EL (cell line): ENCODE measurements around the gene PRPF39.
"Not testable (repeated sequence)": the region's sequence is repeated elsewhere in the genome, so short reads cannot be mapped to it uniquely, and the experiment has no call there.

ENCODE experiments used
- DNase-seq: peaks from one replicate; pipeline ENCODE4 v3.0.0-alpha.2; 2016

The PRPF39 gene

DNA sequence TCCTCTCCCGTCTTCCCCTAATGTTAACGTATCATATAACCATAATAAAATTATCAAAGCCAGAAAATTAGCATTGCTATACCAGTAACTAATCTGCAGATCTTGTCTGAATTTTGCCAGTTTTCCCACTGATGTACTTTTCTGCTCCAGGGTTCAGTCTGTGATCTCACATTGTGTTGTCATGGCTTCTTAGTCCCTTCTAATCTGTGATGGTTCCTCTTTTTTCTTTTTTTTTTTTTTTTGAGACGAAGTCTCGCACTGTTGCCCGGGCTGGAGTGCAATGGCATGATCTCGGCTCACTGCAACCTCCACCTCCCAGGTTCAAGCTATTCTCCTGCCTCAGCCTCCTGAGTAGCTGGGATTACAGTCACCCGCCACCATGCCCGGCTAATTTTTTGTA, 58.2 kb downstream of the PRPF39 start:
- not testable (repeated sequence) for DNase-seq

DNA sequence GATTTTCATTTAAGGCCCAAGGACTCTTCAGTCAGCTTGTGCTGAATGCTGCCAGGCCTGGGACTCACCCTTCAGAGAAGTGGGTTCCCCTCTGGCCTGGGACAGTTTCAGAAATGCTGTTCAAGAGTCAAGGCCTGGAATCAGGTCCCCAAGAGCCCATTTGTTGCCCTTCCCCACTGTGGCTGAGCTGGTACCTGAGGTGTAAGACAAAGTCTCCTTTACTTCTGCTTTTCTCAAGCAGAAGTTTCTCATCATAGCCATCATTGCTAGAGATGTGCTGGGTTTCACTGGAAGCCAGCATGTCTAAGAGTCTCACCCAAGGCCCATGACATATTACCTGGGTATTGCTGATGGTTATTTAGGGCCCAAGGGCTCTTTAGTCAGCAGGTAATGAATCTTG, 60.7 kb downstream of the PRPF39 start:
- no peak for DNase-seq

DNA sequence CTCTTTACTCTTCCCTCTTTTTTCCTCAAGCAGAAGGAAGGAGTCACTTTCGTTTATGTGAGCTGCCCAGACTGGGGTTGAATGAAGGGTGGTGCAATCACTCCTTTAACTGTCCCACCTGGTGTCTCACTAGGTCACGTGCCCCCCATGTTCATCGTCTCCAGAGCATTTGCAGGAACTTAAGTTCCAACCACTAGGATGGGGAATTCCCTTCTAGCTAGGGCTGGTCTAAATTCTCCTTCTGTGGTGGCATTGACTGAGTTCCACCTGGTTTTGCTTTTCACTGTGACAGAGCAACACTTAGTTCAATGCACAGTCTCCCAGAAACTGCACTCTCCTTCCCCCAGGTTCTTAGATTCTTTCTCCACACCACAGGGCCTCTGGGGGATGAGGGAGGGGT, 61.3 kb downstream of the PRPF39 start:
- no peak for DNase-seq

DNA sequence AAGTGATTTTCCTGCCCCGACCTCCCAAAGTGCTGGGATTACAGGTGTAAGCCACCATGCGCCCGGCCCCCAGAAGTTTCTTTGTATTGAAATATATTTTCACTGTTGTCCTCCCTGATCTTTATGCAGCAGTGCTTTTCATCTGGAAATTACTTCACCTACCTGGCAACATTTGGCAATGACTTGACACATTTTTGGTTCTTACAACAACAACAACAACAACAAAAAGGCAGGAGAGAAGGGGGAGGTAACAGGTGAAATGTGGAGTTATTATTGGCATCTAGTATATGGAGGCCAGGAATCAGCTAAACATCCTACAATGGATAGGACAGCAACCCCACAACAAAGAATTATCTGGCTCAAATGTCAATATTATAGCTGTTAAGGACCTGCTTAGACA, 65.7 kb downstream of the PRPF39 start:
- DNase-seq = no peak

DNA sequence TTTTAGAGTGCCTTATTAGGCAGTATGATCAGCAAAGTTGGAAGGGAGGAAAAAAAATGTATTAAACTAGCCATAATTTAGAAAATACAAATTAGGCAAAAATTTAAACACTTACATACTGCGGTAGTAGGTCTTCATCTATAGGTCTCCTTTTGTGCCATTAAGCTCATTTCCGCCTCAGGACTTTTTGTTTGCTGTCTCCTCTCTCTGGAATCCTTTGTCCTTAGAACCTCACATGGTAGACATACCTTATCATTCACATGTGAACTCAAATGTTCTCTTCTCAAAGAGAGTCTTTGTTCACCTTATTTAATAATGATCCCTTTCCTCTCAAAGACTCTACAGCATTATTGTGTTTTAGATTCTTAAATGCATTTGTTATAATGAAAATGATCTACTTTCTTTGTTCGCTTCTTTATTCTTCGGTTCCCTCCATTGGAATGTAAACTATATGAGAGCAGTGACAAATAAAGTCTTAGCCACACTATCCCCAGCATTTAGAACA, 66.5 kb downstream of the PRPF39 start:
- no peak for DNase-seq

DNA sequence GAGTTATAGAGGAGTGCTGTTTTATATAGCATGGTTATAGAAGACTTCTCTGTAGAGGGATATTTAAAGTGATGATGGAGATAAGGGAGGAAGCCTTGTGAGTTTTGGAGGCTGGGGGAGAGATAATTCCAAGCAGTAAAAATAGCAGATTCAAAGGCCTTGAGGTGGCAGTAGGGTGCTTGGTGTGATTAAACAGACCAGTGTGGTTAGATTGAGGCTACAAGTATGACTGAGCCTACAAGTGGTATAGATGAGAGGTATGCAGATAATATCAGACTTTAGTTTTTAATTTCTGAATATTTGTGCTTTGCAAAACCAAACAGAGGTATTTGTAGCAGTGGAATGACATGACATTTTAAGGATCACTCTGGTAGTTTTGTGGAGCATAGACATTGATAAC, 72.2 kb downstream of the PRPF39 start:
- no peak for DNase-seq
